GM21576 (cell line): ENCODE results near the gene CPA1.

Experiments
- ATAC-seq: cut with Tn5 transposase; IDR thresholded peaks from one replicate; pipeline ENCODE4 v1.9.1; 2021; ENCODE audit warnings: mild to moderate bottlenecking, moderate library complexity; ENCODE audit not compliant: unreplicated experiment

The CPA1 gene

DNA sequence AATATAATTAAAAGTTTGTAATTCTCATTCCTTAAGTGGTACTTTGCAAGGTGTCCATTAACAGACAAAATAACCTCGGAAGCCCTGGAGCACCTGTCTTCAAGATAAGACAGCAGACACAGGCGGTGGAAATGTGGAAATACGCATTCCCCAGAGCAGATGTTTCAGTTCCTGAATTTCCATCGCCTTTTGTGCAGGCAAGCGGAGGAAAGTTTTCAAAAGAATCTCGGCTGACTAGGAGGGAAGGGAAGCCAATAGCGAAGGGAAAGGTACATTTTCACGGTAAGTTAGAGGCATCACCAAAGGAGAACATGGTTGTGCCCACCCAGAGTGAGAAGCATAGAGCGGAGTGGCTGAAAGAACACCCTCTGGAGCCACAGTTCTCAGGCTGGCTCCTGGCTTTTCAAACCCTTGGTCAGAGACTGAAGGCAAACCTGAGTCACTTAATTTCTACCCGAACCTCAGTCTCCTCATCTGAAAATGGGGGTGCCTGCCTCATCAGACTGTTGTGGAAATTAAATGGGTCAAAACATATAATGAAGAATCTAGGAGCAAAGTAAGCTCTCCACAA, 13.6 kb downstream of the CPA1 start:
- ATAC-seq = no peak

DNA sequence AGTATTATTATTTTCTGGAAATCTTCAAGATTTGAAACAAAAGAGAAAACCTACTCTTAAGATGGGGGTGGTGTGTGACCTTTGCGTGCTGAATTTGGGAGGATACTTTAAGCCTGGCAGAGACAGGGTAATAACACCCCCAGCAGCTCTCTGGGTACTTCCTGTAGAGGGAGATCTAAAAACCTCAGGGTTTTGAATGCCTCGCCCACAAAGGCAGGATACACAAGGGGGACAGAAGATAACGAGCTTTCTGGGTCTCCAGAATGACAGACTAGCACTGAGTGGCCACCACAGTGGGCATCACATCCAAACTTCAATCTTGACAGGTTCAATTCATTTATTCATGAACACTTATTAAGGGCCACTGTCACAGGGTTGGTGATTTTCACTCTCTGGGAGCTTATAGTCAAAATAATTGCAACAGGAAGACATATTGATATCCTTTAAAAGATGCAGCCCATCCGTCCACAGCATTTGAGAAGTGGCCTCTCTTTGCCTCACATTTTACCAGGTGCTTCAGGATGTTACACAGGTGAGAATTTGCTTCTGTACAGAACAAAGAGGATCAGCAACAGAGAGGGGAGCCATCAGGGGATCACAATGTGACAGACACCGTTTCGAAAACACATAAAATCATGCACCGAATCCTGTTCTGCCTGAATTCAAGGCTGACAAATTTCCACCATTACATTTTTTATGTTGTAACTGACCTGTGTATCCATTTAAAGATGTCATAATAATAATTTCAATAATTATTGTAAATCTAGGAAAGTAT, 14.3 kb downstream of the CPA1 start:
- no peak for ATAC-seq

DNA sequence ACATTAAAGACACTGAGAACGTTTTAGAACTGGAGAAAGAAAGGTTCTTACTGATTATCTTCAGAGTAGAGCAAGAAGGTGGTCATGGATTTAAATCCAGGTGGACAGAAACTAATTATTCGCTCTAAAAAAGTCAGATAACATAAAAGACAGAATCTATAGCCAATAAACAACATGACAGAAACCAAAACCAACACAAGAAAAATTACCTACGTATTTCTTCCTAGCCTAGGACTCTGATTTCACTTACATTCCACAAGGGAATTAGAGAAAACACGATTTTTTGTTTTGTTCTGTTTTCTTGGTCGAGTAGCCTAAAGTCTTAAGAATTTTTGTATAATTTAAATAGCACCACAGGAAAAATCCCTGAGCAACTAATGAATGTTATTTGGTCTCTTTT, 15.1 kb downstream of the CPA1 start:
- ATAC-seq = no peak

DNA sequence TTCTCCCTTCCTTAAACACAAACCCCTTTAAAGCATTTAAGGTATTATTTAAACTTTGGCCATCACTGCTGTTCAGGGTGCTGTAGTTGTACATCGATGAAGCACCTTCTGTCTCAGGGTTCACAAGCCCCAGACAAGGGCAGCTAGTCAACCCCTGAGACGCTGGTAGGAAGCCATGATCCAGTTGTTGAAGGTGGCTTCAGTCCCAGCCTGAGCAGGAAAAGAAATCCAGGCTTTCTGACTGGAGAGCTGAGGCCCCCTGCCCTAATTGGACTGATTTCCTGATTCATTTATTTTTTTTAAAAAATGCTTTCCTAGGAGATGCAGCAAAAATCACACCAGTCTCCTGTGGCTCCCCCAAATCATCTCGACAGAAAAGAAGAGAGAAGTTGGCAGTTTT, 15.8 kb downstream of the CPA1 start:
- no peak for ATAC-seq

DNA sequence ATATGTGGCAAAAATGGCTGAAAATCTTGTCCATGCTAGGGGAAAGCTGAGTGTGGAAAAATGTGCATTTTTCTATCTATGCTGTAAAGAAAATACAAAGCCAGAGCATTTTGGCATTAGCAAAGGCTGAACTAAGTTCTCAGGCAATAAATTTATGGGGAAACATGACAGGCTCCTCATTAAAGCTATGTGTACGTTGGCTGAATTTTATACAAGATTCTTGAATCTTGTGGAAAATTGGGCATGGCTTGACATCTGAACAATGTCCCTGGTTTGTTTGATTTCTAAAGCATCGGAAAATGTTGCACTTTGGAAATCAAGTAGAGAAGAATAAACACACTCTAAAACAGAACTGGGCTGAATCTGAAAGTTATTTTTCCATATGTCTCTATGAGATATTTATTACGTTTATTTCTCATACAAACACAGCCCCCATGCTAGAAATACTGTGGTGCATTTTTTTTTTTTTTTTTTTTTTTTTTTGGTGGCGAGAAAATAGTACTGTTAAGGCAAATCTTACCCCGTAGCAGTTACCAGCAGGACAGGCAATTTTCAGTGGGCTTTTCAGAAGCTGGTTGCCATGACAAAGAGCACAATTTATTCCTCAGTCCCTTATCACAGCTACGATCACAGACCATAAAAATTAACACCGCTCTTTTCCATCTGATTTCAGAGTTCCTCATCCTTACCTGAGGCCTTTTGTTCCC, 16.9 kb downstream of the CPA1 start:
- ATAC-seq = no peak

DNA sequence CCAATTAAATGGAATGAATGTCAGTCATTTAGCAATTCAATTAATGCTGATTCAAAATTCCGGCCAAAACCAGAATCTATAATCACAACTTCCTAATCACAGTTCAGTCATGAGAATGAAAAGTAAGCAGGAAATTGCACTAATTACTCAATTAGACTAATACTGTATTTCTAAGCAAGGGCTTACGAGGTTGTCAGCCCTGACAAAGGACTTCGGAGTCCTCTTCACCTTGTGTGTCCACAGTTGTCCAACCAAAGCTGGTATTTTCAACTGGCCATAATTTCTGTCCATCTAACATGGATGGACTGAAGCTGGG, 17.4 kb downstream of the CPA1 start:
- ATAC-seq = no peak

DNA sequence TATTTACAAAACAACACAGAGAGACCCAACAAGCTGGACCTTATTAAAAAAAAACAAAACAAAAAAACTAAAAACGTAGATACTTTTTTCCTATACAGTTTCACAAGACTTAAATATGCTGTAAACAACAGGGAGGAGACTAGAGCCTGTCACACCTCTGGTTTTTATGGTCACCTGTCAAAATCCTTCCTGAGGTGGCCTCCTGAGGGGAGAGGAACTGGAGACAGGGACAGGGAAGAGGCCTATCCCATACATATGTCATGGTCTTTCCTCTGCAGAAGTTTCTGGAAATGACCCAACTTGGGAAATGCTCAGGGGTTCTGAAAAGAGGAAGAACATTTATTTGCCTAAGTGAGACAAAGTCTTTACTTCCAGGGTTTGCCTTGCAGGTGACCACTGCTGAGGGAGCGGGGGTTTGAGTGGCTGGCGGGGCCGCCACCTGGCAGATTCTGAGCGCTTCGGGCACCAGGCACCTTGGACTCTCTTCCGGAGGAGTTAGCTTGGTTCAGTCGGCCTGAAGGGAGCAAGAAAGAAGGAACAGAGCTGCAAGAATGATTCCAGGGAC, 18.3 kb downstream of the CPA1 start:
- ATAC-seq = no peak

DNA sequence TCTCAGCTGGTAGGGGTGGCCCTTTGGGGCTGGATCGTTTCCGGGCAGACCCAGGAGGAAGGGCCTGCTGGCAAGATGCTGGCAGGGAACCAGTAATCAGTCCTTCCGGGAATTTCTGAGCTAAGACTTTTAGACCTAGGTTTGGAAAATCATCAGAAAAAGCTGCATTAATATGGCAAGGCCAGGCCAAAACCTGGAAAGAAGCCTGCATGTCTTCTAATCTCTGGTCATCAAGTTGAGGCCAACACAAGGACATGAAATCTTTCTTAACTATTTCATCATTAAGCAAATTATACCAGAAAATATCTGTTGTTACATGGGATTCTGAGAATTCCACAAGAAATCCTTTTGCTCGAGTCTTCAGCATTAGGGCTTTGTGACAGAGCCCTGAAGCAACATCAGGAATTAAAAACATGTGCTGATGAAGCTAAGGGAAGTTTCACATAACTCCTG, 19.9 kb downstream of the CPA1 start:
- no peak for ATAC-seq

DNA sequence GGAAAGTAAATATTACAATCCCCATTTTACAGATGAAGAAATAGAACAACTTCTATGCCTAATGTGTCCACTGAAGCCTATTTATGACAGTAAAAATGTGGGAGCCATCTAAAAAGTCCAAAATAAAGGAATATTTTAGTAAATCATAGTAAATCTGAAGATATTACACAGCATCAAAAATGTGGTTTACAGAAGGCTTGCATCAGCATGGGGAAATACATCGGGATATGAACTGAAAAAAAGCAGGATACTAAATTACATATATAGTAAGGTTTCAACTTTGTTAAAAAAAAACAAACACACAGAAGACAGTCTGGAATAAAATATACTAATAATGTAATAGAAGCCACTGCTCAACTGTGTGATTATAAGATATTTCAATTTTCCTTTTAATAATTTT, 20.8 kb downstream of the CPA1 start:
- no peak for ATAC-seq

DNA sequence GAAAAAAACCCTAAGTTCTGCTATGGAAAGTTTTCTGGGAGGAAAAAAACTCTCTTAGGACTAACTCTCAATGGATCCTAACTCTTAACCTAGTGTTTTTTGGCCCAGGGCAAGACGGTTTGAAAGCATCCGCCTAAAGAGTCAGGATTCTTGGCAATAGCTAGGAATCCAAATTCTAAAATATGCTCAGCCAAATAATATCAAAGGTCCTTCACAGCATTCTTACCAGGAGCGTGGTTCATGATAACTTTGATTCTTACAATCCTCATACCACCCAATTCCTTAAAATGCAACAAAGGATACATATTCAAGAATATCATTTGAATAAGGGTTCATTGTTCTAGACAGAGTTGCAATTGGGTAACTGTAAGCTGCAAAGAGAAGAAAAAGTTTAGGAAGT, 21.3 kb downstream of the CPA1 start:
- no peak for ATAC-seq

DNA sequence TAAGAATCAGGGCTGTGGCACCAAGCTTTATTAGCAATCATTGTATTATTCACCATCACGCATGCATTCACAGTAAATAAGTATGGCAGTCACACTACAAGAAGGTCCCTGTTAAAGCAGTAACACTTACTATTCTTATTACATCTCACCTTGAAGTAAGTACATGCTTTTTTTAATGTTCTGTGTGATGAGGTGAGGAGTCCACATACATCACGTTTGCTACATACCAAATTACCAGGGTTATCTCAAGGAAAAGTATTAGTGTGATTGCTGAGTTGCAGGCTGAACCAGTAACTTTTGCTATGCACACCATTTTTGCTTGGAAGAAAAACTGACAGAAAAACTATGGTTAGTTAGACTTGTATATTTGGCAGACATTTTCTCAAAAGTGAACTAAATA, 24.7 kb downstream of the CPA1 start:
- ATAC-seq = no peak

DNA sequence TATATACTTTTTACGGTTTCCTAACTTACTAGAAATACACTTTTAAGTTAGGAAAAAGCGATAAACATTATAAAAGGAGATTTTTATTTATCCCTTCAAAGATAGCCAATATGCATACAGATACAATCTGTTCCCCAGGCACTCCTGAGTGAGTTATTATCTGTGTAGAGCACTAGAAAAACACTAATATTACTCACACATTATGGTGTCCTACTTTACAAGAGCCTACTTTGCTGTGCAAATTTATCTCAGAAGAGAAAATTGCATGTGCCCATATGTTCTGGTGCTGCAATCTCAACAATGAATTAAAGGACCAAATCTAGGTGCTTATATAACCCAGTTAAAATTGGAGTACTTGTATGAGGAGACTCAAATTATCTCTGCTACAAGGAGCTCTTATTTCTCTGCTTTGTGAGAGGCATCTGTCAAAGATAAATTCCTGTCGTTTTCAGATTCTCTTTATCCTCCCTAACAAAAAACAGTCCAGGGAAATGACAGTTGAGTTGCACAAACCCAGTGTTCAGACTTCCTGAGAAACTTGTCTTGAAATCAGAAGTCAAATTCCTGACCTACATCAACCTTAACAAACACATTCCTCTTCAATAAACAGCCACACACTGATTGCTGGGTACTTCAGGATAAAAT, 28.9 kb downstream of the CPA1 start:
- ATAC-seq = no peak

DNA sequence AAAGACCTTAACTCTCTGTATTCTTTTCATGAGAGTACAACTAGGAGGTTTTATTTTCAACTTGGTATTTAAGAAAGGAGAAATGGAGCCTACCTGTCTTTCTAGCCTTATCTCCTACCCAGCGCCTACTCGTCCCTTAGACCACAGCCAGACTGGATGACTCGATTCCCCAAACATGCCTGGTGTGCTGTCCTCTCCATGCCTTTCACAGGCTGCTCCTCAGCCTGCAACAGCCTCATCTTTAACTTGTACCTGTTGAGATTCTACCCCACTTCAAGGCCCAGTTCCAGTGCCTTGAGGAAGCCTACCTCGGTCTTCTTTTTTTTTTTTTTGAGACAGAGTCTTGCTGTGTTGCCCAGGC, 29.4 kb downstream of the CPA1 start:
- ATAC-seq = no peak

DNA sequence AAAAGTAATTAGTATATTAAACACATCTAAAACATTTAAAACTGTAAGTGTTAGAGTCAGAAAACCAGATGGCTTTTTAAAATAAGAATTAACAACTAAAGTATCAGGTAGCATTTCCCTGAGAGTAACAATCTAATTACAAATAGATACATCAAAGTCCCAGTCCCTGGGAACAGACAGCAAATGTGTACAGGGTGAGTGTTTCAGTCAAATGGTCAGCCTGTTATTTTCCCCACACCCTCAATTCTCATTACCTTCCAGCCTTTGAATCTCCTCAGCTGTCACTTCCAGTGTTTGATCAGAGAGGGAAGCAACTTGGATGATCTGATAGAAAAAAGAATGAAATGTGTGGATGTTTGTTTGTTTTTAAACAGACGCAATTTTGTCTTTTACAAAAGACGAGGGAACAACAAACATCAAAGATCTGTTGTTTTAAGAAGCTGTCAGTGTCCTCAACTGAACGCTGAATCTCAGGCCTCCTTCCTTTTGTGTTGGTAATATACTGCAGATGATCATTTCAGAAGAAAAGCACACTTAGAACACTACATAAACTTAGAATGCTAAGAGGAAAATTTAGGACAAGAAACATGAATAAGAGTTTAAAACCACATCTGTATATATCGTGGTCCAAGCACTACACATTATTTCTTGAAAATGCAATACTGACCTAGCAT, 30.7 kb downstream of the CPA1 start:
- ATAC-seq = no peak

DNA sequence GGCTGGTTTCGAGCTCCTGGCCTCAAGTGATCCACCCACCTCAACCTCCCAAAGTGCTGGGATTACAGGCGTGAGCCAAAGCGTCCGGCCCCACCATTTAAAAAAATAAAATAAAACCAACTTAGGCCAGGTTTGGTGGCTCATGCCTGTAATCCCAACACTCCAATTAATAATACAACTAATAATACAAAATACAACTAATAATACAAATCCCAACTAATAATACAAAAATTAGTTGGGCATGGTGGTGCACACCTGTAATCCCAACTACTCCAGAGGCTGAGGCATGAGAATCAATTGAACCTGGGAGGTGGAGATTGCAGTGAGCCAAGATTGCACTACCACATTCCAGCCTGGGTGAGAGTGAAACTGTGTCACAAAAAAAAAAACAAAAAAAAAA, 32.9 kb downstream of the CPA1 start:
- ATAC-seq = no peak

DNA sequence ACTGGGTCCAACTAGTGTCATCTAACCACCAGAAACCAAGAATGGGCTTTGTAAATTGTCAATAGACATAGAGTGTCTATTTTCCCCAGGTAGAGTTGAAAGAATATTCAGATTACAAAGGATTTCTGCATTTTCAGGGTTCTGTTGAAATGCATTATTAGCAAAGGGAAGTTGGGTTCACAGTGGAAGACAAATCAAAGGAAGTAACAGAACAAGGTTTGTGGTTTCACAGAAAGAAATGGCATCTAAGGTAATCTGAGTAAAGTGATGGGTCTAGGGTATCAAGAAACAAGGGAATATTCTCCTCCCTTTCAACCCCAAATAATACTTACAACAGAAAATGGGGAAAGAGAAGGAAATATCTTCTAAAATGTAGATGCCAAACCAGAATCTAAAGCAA, 34.7 kb downstream of the CPA1 start:
- ATAC-seq = no peak

DNA sequence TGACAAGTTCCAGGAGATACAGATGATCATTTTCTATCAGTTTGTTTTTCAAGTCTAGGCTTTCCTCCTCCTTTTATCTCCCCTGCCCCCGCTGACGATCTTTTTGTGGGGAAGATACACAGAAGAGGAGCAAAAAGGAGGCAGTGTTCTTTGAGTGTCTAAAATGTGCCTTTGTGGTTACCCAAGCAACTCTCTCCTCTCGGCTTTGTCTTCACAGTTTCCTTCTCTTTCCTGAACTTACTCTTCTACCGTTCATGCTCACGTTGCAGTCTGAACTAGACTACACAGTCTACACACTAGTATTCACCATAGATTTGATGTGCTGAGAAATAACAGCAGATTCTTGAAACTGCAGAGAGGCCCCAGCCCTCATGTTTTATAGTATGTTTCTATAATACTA, 36.9 kb downstream of the CPA1 start:
- ATAC-seq = no peak

DNA sequence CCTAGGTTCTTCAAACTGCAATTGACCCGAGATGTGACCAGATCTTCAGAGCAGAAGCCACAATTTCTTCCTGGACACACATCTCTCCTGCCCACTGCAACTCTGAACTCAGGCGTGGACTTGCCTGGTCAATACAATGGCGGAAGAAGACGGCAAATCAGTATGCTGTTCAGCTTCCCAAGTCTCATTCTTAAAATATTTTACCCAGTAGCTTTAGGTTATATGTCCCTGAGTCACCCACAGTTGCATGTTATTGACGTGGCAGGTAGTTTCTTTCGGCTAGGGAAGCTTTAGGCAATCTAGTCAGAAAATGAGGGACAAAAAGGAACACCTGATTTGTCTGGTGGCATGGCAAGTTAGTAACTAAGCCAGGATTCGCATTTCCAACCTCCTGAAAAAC, 38.0 kb downstream of the CPA1 start:
- no peak for ATAC-seq

DNA sequence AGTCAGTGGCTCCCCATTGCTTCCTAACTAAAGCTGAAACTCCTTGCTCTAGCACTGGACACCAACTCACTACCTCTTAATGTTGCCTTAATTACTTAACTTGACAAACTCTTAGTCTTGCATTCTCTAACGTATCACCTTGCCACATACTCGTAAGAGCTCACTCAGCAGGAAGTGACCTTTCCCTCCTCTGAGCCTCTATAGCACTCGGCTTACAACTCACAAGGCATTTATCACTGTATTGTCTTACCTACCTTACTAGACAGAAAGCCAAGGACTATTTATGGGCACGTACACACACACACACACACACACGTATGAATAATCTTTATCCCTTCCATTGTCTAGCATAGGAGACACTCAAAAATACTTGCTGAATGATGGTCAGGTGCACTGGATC, 39.4 kb downstream of the CPA1 start:
- ATAC-seq = no peak

DNA sequence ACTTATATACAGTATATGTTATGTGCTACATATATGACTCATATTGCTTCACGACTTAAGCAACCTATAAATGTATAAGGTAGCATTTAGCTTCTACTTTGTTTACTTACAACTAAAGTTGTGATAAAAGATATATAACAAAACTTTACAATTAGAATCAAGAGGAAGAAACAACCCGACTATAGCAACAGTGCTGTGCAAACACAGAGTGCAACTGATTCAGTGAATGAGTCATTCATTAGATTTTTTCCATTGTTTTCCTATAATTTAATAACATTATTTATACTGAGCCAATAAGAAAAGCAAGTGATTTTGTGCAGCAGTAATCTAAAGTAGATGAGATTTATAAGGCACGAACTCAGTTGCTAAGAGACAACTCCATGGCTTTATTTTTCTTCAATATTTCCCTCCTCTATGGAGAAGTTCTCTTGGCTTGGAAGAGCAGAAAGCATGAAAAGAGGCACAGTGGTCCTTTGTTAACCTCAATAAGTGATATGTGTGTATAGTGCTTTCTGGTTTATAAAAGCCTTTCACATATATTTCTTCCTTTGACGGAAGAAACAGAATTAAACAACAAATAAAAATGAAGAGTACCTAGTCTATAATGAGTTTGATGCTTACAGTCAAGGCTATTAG, 40.8 kb downstream of the CPA1 start:
- ATAC-seq = no peak

DNA sequence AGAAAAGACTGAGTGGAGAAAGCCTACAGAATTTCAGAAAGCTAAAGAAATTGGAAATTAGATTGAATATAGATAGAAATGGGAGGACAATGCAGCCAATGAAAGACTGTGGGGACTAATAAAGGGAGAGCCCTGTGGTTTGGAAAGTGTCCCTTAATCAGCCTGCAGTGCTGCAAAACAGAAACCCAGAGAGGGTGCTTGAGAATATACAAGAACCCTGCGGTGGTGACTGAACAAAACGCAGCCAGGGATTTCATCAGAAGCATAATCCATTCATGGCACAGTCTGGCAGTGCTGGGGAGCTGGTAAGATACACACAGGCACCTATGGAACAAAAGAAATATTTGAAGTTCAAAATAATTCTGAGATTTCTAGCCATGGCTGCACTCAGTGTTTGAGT, 41.4 kb downstream of the CPA1 start:
- no peak for ATAC-seq
